GM10266 (cell line): Measurements from ENCODE around the gene KCTD7.
A peak's percentile ranks its signal among the peaks of the same experiment; 100 is the strongest.
"Not testable (repeated sequence)": the region's sequence is repeated elsewhere in the genome, so short reads cannot be mapped to it uniquely, and the experiment has no call there.

Source experiments
- DNase-seq: peaks from one replicate; pipeline ENCODE4 v3.0.0; 2012; ENCODE audit errors: extremely low spot score
- TF ChIP-seq, protein P1 (sequence below): IDR thresholded peaks from 2 replicates; pipeline ENCODE4 v1.5.1; 2012; ENCODE audit warnings: mild to moderate bottlenecking, low read depth; ENCODE audit not compliant: control insufficient read depth, insufficient read depth; ENCODE audit errors: missing control alignments

The KCTD7 gene

DNA sequence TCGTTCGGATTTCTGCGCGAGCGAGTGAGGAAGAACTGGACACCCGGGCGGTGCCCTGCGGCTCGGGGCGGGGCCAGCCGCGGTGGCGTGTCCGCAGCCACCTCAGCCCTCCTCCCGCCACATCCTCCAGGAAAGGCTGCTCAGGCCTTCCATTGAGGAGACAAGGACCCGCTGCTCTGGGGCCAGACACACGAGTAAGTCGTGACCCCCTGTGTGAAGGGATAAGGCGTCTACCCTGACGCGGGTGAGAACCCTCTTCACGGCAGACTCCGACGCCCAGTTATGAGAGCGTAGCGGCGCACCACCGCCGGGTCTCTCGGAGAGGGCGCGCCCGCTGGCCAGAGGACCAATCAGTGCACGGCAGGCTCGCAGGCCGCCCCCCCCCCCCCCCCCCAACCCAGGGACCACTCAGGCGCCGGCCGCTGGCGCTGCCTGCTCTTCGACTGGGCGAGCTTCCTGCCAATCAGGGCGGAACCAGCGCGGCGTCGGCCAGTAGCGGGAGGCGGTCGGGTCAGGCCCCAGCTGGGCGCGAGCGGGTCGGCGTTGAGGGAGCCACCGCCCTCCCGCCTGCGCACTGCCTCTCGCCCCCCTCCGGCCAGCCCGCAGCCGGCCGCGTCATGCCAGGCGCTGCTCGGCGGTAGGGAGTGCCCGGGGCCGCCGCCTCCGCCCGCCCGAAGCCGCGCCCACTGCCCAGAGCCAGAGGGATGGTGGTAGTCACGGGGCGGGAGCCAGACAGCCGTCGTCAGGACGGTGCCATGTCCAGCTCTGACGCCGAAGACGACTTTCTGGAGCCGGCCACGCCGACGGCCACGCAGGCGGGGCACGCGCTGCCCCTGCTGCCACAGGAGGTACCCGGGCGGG lies at the start of gene KCTD7:
Gene KCTD7 (plus strand): TSS at position 521 of the 861 bp plus-strand sequence. CDS start 184 bp downstream, at position 705.
- TF ChIP-seq, protein P1, sequence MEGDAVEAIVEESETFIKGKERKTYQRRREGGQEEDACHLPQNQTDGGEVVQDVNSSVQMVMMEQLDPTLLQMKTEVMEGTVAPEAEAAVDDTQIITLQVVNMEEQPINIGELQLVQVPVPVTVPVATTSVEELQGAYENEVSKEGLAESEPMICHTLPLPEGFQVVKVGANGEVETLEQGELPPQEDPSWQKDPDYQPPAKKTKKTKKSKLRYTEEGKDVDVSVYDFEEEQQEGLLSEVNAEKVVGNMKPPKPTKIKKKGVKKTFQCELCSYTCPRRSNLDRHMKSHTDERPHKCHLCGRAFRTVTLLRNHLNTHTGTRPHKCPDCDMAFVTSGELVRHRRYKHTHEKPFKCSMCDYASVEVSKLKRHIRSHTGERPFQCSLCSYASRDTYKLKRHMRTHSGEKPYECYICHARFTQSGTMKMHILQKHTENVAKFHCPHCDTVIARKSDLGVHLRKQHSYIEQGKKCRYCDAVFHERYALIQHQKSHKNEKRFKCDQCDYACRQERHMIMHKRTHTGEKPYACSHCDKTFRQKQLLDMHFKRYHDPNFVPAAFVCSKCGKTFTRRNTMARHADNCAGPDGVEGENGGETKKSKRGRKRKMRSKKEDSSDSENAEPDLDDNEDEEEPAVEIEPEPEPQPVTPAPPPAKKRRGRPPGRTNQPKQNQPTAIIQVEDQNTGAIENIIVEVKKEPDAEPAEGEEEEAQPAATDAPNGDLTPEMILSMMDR = no peak
- DNase-seq = peak; percentile 99

DNA sequence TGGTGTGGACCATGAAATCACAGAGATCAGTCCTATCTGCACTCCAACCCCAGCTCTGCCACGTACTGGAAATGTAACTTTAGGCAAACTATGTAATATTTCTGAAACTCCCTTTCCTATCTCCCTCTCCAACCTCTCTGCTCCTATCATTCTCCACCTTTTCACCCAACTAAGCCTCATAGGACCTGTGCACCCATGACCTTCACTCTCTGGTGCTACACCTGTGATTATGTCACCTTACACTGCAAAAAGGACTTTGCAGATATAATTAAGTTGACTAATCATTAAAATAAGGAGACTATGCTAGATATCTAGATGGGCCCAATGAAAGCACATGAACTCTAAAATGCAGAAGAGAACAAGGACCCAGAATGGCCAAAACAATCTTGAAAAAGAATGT lies 48.3 kb upstream of the KCTD7 start:
- not testable (repeated sequence) for DNase-seq

DNA sequence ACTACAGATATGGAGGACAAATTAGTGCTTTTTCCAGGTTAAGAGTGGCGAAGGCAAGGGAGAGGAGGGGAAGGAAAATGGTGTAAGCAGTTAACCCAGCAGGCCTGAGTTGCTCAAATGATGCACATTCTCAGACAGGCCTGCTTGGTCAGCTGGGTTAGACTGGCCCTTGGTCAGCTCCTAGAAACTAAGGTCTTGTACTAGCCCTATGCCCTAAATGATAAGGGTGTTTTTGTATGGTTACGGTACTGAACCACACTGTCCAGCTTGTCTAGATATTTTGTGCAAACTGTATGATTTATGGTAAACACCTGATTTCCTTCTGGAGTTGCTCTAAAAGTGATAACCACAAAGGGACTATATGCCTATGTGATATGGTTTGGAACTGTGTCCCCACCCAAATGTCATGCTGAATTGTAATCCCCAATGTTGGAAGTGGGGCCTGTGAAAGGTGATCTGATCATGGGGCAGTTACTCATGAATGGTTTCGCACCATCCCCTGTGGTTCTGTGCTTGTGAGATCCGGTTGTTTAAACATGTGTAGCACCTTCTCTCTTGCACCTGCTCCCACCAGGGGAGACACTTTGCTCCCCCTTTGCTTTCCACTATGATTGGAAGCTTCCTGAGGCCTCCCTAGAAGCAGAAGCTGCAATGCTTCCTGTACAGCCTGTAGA lies 45.7 kb upstream of the KCTD7 start:
- not testable (repeated sequence) for DNase-seq

DNA sequence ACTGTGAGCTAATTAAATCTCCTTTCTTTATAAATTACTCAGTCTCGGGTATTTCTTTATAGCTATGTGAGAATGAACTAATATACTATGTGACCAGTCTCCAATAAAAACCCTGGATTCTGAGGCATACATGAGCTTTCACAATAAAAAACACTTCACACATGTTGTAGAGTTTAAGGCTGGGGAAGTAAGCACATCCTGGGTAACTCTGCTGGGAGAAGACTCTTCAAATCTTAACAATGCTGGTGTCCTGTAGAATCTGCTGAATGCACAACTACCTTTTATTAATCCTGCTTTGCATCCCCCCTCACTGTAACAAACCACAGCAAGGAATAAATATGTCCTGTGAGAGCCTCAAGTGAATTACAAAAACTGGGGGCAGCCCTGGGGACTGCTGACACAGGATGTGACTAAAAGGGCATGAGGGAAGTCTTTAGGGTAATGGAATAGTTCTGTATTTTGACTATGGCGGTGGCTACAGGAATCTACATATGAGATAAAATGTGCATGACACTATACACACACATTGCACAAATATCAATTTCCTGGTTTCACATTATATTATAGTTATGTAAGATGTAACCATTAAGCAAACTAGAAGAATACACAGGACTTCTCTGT lies 45.1 kb upstream of the KCTD7 start:
- TF ChIP-seq, protein P1 = no peak
- DNase-seq = no peak

DNA sequence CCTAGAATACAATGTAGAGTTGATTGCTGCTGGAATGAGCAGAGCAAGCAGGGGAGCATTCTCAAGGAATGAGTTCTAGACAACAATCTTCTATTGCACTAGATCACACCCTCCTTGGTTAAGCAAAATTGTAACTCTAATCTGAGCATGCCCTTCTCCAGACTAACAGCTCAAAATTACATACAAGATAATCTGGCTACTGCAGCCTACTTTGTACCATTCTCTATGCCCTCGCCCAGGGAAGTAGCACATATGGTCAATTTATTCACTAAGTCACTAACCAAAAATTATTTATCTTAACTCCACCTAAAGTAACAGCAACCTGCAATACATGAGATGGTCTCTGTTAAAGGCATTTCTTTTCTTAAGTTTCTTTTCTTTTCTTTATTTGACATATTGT lies 42.5 kb upstream of the KCTD7 start:
- no peak for DNase-seq
- TF ChIP-seq, protein P1 = no peak

DNA sequence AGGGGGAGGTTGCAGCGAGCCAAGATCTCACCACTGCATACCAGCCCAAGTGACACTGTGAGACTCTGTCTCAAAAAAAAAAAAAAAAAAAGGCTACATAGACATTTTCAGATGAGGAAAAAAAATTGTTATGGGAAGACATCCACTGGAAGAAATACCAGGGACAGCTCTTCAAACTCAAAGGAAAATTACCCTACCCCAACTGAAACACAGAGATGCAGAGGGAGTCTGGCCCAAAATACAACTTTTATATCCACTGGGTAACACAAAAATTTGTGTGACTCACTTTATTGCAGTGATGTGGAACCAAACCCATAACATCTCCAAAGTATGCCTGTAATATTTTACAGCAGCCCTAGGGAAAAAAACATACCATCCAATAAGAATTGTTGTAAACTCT lies 40.5 kb upstream of the KCTD7 start:
- DNase-seq = not testable (repeated sequence)

DNA sequence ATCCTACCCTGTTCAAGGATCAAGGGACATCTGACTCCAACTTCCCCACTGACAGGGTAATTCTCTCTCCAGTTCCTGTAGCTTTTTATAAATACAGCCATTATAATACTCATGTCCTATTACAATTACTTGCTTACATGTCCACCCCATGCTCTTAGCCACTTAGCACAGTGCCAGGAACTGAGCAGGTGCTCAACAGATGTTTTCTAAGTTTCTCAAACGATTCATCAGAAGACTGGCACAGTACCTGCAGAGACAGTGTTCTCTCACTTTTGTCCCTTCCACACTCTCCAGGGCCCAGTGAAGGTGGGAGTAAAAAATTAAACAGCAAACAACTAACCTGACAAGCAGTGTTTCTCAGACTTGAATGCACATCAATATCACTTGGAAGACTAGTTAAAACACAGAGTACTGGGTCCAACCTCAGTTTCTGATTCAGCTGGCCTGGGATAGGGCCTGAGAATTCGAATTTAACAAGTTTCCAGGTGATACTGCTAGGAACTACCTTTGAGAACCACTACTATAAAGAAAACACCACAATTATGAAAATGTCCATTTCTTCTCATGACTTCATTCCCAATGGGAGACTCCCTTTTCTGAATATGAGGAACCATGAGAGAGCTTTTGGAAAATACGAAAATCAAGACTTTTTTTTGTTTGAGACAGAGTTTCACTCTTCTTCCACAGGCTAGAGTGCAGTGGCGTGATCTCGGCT lies 39.7 kb upstream of the KCTD7 start:
- not testable (repeated sequence) for DNase-seq

DNA sequence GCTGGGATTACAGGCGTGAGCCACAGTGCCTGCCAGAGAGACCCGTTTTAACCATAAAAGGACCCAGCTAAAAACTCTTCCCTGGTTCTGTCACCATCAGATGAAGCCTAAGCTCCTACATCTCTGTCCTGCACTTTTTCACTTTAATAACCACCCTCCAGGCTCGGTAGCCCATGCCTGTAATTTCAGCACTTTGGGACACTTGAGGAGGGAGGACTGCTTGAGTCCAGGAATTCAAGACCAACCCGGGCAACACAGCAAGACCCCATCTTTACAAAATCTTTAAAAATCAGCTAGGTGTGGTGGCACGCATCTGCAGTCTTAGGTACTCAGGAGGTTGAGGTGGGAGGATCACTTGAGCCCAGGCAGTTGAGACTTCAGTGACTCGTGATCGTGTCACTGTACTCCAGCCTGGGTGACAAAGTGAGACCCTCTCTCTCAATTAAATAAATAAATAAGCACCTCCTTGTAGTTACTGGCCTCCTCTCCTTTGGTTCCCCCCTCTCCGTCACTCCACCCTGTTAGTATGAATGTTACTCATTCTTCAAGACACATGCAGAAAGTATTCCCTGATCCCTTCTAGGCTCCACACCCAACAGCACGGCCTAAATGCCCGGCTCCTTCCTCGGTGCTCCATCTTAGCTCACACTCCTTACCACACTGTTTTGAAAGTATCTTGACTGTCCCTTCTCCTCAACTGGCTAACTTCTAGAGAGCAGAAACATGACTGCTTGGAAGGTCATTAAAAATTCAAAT lies 38.2 kb upstream of the KCTD7 start:
- DNase-seq = not testable (repeated sequence)

DNA sequence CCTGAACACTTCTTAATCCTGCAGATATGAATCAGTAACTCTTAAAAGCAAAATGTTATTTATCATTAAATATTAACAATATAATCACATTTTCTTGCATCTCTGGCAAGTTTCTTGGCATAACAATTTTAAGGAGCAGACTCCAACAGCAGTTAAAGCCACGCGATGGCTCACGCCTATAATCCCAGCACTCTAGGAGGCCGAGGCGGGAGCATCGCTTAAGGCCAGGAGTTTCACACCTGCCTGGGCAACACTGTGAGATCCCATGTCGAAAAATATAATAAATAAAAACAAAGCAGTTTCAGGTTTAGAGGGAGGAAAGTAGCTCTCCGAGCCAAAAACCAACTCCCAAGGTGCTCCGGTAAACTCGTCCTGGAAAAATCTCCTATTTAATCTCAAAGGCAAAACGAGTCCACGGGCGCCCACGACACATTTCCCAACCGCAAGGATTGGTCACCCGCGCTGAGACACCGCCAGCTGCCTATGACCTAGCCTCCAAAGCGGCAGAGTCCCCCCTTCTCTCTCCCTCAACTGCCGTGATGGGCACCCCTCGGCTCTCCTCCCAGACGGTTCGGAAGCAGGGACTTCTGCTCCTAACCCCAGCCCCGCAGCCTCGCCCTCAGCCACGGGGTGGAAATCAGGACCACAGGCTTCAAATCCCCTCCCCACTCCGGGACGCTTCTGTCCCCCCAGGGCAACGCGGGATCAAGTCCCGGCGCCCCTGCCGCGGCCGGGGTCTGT lies 37.5 kb upstream of the KCTD7 start:
- not testable (repeated sequence) for DNase-seq
